GM18873 (cell line): ENCODE measurements around the gene DIAPH1.

Source experiments
- ATAC-seq: cut with Tn5 transposase; IDR thresholded peaks from one replicate; pipeline ENCODE4 v1.9.1; 2021; ENCODE audit warnings: mild to moderate bottlenecking, moderate library complexity, moderate number of reproducible peaks; ENCODE audit not compliant: unreplicated experiment, low FRiP score

The DIAPH1 gene

DNA sequence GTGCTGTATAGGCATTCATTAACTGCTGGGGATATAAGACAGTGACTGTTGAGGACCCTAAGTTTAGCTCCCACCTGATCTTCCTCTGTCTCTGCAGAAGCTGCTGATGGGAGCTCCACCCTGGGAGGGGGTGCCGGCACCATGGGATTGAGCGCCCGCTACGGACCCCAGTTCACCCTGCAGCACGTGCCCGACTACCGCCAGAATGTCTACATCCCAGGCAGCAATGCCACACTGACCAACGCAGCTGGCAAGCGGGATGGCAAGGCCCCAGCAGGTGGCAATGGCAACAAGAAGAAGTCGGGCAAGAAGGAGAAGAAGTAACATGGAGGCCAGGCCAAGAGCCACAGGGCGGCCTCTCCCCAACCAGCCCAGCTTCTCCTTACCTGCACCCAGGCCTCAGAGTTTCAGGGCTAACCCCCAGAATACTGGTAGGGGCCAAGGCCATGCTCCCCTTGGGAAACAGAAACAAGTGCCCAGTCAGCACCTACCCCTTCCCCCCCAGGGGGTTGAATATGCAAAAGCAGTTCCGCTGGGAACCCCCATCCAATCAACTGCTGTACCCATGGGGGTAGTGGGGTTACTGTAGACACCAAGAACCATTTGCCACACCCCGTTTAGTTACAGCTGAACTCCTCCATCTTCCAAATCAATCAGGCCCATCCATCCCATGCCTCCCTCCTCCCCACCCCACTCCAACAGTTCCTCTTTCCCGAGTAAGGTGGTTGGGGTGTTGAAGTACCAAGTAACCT lies 107.8 kb downstream of the DIAPH1 start:
- peak; percentile 57 for ATAC-seq

DNA sequence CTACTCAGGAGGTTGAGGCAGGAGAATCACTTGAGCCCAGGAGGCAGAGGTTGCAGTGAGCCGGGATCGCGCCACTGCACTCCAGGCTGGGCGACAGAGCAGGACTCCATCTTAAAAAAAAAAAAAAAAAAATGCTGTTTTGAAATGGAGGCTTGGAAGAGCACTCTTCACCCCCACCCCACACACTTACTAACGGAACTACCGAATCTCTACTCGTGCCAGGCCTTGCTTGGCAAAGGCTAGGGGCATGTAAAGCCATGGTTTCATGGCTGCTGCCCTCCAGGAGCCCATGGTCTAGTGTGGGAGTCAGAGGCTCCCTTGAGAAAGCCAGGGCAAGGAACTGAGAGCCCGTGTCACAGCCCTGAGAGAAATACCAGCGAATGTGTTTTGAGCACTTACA lies 108.6 kb downstream of the DIAPH1 start:
- ATAC-seq, result no peak

DNA sequence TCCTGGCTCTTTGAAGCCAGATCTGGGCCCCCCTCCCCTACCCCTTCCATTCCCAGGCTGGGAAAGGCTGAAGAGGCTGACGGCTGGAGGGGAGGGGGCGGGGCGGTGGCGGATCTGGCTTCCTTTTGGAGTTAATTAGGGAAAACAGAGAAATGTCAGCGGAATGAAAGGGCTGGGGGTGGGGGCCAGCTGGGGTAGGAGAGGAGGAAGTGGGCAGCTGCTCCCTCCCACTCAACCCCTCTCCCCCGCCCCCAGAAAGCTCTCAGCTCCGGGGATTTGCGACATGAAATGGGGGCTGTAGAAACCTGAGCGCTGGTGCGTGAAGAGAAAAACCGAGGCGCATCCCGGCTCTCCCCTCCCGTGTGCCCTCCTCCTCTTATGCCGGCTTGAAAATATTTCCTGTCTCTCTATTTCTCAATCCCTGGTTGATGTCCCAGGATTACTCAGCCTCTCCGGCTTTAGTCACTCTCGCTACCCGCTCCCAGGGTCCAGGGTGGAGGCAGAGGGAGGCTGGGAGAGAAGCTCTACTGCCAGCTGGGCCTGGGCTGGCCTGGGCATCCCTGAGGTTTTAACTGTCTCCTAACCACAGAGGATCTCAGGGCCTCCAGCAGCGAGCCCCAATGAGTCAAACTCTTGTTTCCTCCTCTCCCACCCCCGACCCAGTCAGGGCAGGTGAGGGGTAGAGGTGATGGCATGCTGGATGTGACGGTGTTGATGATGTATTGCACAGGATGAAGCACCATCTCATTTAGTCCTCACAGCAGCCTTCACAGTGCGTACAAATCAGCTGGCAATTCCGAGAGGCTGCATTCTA lies 109.8 kb downstream of the DIAPH1 start:
- ATAC-seq, result no peak

DNA sequence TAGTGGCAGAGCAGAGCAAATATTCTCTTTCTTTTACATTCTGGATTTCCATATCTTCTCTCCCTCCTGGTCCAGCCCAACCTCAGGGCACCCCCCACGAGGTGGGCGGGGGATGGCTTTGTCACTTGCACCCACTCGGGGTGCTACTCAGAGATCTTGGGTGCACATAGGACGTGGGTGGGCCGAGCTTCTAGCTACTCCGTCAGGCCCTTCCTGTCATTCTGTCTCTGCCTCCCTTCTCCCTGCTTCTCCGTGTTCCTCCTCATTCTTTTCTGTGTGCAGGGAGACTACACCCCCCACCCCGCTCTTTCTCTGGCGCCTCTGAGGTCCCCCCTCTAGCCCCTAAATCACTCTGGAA lies 110.4 kb downstream of the DIAPH1 start:
- ATAC-seq, result no peak

DNA sequence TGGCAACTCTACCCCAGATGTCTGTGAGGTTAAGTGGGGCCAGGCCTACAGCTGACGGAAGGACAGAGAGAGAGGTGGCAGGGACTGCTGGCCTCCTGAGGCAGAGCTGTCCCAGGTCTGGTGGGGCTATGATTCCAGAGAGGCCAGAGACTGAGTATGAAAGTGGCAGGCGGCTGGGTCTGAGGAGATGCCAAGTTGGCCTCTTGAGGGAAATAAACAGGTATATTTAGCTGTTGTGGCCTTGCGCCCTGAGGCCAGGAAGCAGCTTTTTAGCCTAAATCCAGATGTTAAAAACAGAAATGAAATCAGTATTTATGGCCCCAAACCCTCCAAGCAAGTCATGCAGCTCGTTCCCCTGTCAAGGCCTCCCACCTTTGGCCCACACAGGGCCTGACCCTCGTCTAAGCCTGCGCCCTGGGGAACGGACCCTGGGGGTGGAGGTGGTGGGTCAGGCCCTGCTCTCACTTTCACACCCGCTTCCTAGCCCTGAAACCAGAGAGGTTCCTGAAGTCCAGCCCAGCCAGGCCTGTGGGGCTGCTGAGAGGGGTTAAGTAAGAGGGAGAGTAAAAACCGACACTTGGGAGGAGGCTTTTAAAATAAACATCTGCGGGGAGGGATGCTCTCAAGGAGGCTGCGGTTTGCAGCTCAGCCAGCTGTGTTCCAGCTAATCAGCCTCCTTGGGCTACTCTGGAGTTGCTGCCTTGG lies 111.3 kb downstream of the DIAPH1 start:
- peak; percentile 26 for ATAC-seq

DNA sequence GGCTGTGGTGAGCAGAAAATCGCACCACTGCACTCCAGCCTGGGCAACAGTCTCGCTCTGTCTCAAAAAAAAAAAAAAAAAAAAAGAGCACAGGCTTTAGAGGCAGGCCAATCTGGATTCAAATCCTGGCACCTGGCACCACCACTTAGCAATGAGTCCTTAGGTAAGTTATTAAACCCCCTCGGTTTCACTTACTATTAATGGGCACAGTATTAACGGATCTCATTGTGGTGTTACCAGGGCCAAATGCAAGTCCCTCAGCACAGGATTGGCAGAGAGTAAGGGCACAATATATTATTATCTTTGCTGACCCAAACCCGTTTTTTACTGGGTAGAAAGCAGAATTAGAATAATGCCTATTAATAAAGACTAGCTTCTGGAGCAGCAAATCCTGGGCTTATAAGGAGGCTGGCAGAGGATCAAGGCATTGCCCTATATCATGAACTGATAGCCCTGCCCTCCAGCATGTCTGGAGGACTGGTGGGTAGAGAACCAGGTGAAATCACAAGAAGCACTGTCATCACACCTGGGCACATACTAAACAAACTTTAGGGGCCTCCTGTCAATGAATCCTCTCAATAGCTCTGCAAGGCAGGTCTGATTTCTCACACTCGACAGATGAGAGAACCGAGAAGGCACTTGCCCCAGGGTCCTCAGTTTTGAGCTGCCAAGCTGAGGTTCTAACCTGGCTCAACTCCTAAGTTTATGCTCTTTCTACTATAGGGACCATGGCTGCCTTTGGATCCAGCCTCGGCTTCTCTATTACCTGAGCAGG lies 112.2 kb downstream of the DIAPH1 start:
- no peak for ATAC-seq

DNA sequence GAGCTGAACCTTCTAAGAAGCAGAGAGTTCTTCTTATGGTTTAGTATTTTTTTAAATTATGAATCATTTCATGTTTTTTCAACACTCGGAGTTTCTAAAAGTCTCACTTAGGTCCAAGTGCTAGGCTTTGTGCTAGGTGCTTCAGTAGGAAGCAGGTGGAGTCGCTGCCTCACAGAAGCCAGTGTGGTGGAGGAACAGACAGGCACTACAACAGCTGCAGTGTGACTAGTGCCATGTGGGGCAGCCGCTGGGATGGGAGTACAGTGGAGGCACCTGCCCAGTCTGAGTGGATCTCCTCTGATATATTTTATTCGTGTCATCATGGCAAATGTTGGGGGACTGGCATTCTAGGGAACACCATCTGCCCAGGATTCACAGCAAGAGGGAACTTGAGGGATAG lies 114.6 kb downstream of the DIAPH1 start:
- no peak for ATAC-seq

DNA sequence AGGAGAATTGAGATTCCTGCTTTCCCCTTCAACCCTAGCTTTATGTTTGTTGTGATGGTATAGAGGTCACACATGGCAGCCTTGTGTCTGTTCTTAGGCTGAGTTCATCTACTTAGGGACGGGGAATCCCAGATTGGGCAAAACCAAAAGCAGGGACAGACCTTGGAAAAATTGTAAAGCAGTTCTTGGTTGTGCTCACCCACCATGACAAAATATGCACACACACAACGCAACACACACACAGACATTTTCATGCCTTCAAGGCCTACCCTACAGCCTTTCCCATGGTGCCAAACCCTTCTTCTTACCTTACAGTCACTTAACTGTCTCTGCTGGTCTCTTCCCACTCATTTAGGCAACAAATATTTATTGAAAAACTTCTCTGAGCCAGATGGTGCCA lies 115.1 kb downstream of the DIAPH1 start:
- no peak for ATAC-seq

DNA sequence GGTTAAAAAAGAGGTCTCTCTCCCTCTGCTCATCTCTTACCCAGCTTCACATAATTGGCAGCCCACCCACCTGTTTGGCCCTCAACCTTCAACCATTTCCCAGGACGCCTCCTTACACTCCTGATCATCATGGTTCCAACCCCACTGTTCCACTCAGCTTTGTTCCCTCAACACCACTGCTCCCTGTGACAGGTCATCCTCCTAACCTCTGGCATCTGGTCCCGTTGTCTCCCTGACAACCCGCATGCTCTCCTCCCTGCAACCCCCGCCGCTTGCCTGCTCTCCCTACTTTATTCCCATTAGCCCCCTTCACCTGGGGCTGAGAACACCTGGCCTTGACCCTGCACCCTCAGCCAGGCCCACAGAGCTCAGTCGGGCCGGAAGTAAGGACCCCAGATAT lies 117.0 kb downstream of the DIAPH1 start:
- no peak for ATAC-seq

DNA sequence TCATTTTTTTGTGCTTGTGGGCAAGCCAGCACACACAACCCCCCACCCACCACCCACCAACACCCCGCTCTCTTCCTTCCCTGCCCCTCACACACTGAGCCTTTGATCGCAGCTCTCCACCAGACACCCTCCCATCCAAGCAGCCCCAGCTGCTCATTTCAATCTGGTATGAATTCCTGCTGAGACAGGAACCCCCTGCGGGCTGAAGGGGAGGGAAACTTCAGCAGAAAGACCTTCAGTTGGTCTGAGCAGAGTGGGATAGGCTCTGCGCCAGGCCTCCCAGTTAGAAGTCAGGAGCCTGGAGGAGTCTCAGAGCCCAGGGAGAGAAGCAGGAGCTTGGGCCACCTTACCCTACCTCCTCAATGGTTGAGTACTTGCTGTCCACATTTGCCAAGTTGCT lies 122.8 kb downstream of the DIAPH1 start:
- ATAC-seq, result no peak

DNA sequence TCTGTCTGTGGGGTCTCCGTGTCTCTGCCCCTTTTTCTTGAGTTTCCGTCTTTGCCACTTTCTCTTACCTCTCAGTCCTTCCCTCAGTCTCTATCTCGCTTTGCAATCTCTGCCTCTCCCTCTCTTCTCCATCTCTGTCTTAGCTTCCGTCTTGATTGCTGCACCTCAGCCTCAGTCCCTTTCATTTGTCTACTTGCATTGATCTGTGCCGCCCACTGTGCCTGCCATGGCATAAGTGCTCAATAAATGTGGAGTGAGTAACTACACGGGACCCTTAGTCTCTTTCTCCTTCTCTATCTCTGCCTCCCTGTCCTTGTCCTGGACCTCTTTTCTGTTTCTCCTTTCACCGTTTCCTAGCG lies 123.4 kb downstream of the DIAPH1 start:
- no peak for ATAC-seq

DNA sequence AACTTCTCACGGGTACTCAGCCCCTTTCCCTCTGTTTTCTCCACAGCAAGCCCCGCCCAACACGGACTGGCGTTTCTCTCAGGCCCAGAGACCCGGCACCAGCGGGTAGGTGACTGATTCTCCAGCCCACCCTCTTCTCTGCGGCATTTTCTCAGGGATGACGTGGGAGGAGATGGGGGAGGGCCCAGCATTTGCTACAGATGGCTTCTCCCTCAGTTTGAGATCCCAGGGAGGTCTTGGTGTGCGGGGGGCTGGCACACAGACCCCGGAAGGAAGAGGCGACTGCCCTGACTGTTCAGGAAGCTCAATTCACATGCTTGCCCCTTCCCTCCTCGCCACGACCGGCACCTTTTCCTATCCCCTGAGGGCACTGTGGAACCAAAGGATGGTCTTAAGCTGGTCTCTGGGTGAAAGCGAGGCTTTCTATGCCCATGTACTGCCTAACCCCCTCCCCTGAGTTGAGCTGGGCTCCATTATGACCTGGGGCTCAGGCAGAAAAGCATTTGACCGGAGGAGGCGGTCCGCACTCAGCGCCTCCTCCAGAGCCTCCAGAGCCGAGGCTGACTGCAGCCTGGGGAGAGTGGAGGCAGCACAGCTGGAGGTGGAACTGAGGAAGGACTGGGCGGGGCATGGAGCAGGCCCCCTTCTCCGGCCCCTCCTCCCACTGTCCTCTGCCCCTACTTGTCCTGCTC lies 123.9 kb downstream of the DIAPH1 start:
- no peak for ATAC-seq

DNA sequence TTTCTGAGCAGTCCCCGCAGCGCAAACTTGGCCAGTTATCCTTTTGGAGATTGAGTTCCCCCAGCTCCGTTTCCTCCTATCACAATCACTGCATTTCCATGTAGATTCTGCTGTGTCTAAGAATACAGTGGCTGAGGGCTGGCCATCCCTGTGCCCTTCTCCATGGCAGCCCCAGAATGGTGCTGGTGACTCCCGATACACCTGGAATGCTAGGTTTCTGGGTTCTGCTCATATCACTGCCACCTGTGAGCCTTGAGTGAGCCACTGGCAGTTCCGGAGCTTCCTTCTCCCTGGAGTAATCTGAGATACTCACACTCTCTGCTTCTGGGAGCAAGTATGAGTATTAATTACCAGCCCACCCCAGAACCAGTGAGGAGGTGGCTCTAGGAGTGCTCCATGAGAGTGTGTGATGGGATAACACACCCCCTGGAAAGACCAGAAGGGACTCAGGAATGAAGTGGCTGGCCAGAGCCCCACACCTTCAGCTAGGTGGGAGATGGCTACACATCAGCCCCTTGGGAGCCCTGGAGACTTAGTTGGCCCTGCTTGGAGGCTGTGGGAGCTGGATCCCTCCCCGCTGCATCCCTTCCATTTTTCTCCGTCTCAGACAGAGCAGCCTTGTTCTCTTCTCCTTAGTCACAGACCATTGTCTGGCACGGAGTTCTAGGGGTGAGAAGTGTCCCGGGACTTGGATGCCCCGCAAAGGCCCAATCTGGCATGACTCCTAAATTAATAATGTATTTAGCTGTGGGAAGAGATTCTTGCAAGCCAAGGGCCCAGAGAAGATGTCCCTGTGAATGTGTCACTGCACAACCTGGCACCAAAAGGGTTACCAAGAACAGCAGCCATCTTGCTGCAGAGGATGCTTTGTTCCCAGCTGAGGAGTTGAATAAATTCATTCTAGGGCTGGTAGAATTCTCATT lies 125.0 kb downstream of the DIAPH1 start:
- ATAC-seq, result no peak

DNA sequence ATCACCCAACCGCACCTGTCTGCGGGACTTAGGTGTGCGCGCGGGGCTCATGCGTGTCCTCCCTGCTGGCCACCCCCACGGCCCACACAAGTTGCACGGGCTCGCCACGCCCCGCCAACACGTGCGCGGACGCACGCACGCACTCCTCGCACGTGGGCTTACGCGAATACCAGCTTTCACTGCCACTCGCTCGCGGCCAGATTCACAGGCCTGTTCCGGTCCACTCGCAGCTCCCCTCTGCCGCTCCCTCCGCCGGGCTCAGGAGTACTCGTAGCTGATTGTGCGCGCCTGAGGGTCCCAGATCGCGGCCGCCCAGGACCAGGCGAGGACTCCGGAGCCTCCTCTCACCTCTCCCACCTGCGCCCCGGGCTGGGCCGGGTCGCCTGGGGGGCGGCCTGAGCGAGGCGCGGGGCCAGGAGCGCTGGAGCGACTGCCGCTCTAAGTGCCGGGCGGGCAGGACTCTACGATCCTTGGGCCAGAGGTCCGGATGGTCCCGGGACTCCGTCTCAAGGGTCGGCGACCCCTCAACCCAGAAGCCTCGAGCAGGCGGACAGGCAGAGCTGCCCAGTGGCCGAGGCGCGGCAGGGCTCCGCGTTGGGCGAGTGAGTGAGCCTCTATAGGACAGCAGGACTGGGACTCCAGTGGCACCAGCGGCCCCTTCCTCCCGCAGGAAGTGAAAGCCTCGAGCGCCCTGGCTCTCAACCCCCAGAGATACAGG lies 126.5 kb downstream of the DIAPH1 start:
- peak; percentile 56 for ATAC-seq

DNA sequence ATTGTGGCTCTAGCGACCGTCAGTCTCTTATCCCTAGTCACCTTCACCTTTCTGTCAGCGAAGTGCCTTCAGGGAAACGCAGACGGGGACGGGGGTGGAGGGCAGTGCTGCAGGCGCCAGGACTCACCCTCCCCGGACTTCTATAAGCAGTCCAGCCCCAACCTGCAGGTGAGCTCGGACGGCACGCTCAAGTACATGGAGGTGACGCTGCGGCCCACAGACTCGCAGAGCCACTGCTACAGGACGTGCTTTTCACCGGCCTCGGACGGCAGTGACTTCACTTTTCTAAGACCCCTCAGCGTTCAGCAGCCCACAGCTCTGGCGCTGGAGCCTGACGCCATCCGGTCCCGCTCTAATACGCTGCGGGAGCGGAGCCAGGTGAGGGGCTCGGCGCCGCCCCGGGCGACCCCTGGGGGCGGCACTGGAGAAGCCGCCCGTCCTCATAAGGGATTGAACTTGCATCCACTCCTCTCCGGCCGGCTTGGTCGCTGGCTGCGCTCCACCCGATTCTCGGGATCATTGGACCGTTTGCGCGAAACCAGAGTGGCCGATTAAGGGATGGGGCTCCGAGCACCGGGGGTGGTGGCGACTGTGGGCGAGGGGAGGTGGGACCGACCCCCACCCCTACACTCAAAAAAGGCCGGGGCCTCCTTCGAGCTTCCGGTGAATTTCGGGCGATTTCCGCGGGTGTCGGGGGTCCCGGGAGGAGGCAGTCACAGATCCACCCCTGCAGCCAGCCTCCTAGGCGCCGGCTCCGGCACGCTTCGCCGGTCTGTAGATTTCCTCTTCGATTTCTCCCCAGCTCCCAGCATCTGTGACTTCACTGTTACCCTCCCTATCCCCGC lies 127.3 kb downstream of the DIAPH1 start:
- peak; percentile 11 for ATAC-seq

DNA sequence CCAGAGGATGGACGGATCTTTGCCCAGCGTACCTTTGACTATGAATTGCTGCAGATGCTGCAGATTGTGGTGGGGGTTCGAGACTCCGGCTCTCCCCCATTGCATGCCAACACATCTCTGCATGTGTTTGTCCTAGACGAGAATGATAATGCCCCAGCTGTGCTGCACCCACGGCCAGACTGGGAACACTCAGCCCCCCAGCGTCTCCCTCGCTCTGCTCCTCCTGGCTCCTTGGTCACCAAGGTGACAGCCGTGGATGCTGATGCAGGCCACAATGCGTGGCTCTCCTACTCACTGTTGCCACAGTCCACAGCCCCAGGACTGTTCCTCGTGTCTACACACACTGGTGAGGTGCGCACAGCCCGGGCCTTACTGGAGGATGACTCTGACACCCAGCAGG lies 128.0 kb downstream of the DIAPH1 start:
- ATAC-seq, result no peak

DNA sequence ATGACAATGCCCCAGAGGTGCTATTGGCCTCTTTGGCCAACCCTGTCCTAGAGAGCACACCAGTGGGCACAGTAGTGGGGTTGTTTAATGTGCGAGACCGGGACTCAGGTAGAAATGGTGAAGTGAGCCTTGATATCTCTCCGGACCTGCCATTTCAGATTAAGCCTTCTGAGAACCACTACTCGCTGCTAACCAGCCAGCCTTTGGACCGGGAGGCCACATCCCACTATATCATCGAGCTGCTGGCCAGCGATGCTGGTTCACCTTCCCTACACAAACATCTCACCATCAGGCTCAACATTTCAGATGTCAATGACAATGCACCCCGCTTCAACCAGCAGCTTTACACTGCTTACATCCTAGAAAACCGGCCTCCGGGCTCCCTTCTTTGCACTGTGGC lies 128.5 kb downstream of the DIAPH1 start:
- ATAC-seq, result no peak

DNA sequence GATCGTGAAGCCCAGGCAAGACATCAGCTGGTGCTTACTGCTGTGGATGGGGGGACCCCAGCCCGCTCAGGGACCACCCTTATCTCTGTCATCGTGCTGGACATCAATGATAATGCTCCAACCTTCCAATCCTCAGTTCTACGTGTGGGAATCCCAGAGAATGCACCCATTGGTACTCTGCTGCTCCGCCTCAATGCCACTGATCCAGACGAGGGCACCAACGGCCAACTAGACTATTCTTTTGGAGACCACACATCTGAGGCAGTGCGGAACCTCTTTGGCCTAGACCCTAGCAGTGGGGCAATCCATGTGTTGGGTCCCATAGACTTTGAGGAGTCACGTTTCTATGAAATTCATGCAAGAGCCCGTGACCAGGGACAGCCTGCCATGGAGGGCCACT lies 129.0 kb downstream of the DIAPH1 start:
- no peak for ATAC-seq
